AML-193 (cell line): ENCODE measurements around the gene PRIM2.
A peak's percentile ranks its signal among the peaks of the same experiment; 100 is the strongest.
"Not testable (repeated sequence)": the region's sequence is repeated elsewhere in the genome, so short reads cannot be mapped to it uniquely, and the experiment has no call there.

Experiments used
- DNase-seq, 2 experiments: peaks; one replicate each; lab custom pipeline; 2025; lab: John Stamatoyannopoulos, UW

PRIM2 gene

GRCh38 chr6:57510390-57510789, 193.0 kb downstream of the PRIM2 start:
- DNase-seq: not testable (repeated sequence)

- DNase-seq: not testable (repeated sequence)
Measured at GRCh38 chr6:57515171-57515570, 197.7 kb downstream of the PRIM2 start.

GRCh38 chr6:57515845-57516244, 198.4 kb downstream of the PRIM2 start:
- DNase-seq: not testable (repeated sequence)

GRCh38 chr6:57516776-57517175, 199.3 kb downstream of the PRIM2 start:
- DNase-seq: not testable (repeated sequence)

GRCh38 chr6:57519198-57519597, 201.8 kb downstream of the PRIM2 start:
- not testable (repeated sequence) for DNase-seq

GRCh38 chr6:57521085-57521484, 203.7 kb downstream of the PRIM2 start:
- not testable (repeated sequence) for DNase-seq

- not testable (repeated sequence) for DNase-seq
Measured at GRCh38 chr6:57523221-57523620, 205.8 kb downstream of the PRIM2 start.

GRCh38 chr6:57529755-57530154, 212.3 kb downstream of the PRIM2 start:
- DNase-seq: not testable (repeated sequence)

GRCh38 chr6:57532660-57533059, 215.2 kb downstream of the PRIM2 start:
- not testable (repeated sequence) for DNase-seq

- DNase-seq: not testable (repeated sequence)
Measured at GRCh38 chr6:57535121-57535520, 217.7 kb downstream of the PRIM2 start.

GRCh38 chr6:57535994-57536393, 218.6 kb downstream of the PRIM2 start:
- peak; percentile 36 to 46 for DNase-seq

- not testable (repeated sequence) for DNase-seq
Measured at GRCh38 chr6:57537916-57538315, 220.5 kb downstream of the PRIM2 start.

GRCh38 chr6:57551961-57552360, 234.5 kb downstream of the PRIM2 start:
- not testable (repeated sequence) for DNase-seq

- not testable (repeated sequence) for DNase-seq
Measured at GRCh38 chr6:57557855-57558254, 240.4 kb downstream of the PRIM2 start.

GRCh38 chr6:57559170-57559569, 241.7 kb downstream of the PRIM2 start:
- DNase-seq: not testable (repeated sequence)

GRCh38 chr6:57562233-57562632, 244.8 kb downstream of the PRIM2 start:
- DNase-seq: not testable (repeated sequence)

- DNase-seq: not testable (repeated sequence)
Measured at GRCh38 chr6:57572119-57572518, 254.7 kb downstream of the PRIM2 start.

GRCh38 chr6:57572844-57573243, 255.4 kb downstream of the PRIM2 start:
- DNase-seq: not testable (repeated sequence)

GRCh38 chr6:57577023-57577422, 259.6 kb downstream of the PRIM2 start:
- DNase-seq: not testable (repeated sequence)

GRCh38 chr6:57579489-57579888, 262.1 kb downstream of the PRIM2 start:
- DNase-seq: not testable (repeated sequence)

- not testable (repeated sequence) for DNase-seq
Measured at GRCh38 chr6:57581586-57581985, 264.2 kb downstream of the PRIM2 start.

GRCh38 chr6:57601105-57601504, 283.7 kb downstream of the PRIM2 start:
- DNase-seq: not testable (repeated sequence)

GRCh38 chr6:57605303-57605702, 287.9 kb downstream of the PRIM2 start:
- DNase-seq: not testable (repeated sequence)

GRCh38 chr6:57606331-57606730, 288.9 kb downstream of the PRIM2 start:
- not testable (repeated sequence) for DNase-seq
